ENCODE results near the gene MAMDC2. TPM values are rescaled to one million over a fixed set of nuclear protein-coding genes. Genes with fewer than 3 reads are reported as not detected.

Gene MAMDC2
- total RNA-seq, 2 donors from 2014 or later: 25.4 to 29.0 TPM

GRCh38 chr9:70263421-70263820 lies 219.8 kb downstream of the MAMDC2 start:
- DNase-seq (ENCODE audit: low spot score): no peak
- H3K4me3 ChIP-seq: no peak overlapping the region
- peaks cover 26 to 40% of the 10 kb centered on the region in 2 donors for H3K4me1 ChIP-seq (ENCODE audit: control insufficient read depth in 1 of 2, low read depth in 2 of 2)
- no peaks in the 10 kb centered on the region for H3K27me3 ChIP-seq (replicated peaks; ENCODE audit: insufficient read depth)
- H3K27ac ChIP-seq: no peak overlapping the region
- ATAC-seq (ENCODE audit: insufficient number of reproducible peaks, low FRiP score, low read depth): no peak
- H3K36me3 ChIP-seq: peaks cover 21% of the 10 kb centered on the region
- H3K9me3 ChIP-seq: no peaks in the 10 kb centered on the region
- no peak for TF ChIP-seq CTCF (IDR thresholded peaks at IDR 0.05)

Other genes starting within 250 kb of the MAMDC2 start
- not detected for gene CFAP95, start 223.0 kb upstream of the MAMDC2 start, total RNA-seq
- 10 to 100 TPM; 22.6 to 46.1 TPM for gene SMC5, start 215.1 kb downstream of the MAMDC2 start, total RNA-seq

All from thoracic aorta (tissue), 2 donors.